T-helper 2 cell (primary cell): ENCODE measurements around the gene CDC42EP2.
A peak's percentile ranks its signal among the peaks of the same experiment; 100 is the strongest.

Experiments used
- DNase-seq, 5 experiments: peaks; one replicate each; pipeline versions ENCODE4 v3.0.0 to v3.0.0-alpha.2; 2012 to 2022

Gene CDC42EP2

GRCh38 chr11:65362320-65362931 is 47.8 kb downstream of the CDC42EP2 start:
- no peak for DNase-seq

GRCh38 chr11:65362966-65363365 is 48.3 kb downstream of the CDC42EP2 start:
- DNase-seq = no peak

- DNase-seq = no peak
Observed at GRCh38 chr11:65363770-65364169, 49.1 kb downstream of the CDC42EP2 start.

GRCh38 chr11:65366340-65366773 is 51.7 kb downstream of the CDC42EP2 start:
- peak in 2 of 5 experiments; percentile 56 to 64 for DNase-seq

- DNase-seq = no peak
Observed at GRCh38 chr11:65370659-65371049, 56.0 kb downstream of the CDC42EP2 start.
